Stimulated activated CD4-positive, alpha-beta T cell treated with anti-CD3 and anti-CD28 coated beads, Interleukin-15, amount 100 ng/mL, for 48 hours (primary cell): ENCODE data around the gene ZMYND8.
"Not testable (repeated sequence)": the region's sequence is repeated elsewhere in the genome, so short reads cannot be mapped to it uniquely, and the experiment has no call there.

Experiments used
- DNase-seq, 2 donors: peaks; one replicate each; pipeline ENCODE4 v3.0.0-alpha.2; 2020; ENCODE audit warnings: low read depth in 2 of 2

Gene ZMYND8

GRCh38 chr20:47310729-47311128 lies 45.8 kb downstream of the ZMYND8 start:
- no peak for DNase-seq

DNA sequence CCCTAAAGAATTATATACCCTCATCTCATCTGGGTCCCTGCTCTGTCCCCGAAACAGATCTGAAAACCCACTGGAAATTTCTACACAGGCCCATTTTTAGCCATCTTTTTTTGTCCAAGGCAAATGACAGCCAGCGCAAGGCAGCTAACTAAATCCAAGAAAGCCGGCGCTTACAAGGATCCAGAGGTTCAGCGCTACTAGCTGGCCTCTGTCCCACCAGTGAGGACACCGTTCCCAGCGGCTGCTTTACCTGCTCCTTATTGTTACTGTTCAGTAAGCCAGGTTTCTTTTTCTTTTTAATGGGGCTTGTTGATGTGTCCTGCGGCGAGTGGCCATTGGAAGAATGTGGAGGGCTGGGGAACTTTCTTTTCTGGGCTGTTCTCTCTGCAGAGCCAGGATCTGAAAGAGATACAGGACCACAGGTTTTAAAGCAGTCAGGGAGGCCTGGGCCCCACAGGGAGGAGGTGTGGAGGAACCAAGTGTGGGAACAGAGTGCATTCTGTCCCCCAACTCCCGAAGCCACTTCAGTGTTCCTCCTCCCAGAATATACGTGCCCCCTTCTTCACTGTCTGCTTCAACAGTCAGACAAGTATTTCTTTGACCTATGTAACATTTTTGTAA lies 46.6 kb downstream of the ZMYND8 start:
- DNase-seq = no peak

- DNase-seq = no peak
Observed at GRCh38 chr20:47309394-47309793, 47.1 kb downstream of the ZMYND8 start.

DNA sequence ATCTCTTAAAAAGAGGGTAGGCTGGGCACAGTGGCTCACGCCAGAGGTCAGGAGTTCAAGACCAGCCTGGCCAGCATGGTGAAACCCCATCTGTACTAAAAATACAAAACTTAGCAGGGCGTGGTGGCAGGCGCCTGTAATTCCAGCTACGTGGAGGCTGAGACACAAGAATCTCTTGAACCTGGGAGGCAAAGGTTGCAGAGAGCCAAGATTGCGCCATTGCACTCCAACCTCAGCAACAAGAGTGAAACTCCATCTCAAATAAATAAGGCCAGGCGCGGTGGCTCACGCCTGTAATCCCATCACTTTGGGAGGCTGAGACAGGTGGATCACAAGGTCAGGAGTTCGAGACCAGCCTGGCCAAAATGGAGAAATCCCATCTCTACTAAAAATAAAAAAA lies 48.9 kb downstream of the ZMYND8 start:
- DNase-seq = not testable (repeated sequence)

GRCh38 chr20:47306755-47307370 lies 49.6 kb downstream of the ZMYND8 start:
- no peak for DNase-seq

- no peak for DNase-seq
Observed at GRCh38 chr20:47306095-47306494, 50.4 kb downstream of the ZMYND8 start.

GRCh38 chr20:47305667-47306066 lies 50.8 kb downstream of the ZMYND8 start:
- no peak for DNase-seq

DNA sequence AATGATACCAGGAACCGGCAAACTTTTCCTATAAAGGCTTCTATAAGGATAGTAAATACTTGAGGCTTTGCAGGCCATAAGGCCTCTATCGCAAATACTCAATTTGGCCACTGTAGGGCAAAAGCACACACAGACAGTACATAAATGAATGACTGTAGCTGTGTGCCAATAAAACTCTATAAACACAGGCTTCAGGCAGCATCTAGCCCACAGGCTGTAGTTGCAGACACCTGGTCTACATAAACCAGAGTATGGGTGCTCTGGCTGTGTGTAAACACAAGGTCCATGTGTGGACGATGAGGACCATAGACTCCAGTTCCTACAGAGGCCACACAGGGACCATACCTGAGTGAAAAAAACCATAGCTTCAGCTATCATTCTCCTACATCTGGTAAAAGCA lies 52.2 kb downstream of the ZMYND8 start:
- DNase-seq = no peak

- DNase-seq = no peak
Observed at GRCh38 chr20:47303736-47304135, 52.8 kb downstream of the ZMYND8 start.

DNA sequence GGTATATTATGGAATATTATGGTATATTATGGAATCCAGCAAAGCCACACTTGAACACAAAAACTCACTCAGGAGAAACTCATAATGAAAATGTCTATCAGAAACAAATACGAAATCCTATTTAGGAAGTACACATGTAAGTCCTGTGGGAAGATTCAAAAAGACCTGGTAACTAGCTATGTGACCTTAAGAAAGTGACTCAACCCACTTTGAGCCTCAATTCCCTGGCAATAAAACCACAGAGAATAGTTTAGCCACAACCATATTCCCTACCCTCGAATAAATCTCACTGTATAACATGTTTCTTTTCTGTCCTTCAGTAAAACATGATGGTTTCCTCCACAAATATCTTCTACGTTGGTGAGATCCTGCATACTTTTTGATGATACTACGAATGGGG lies 56.4 kb downstream of the ZMYND8 start:
- no peak for DNase-seq

- no peak for DNase-seq
Observed at GRCh38 chr20:47298624-47299023, 57.9 kb downstream of the ZMYND8 start.

GRCh38 chr20:47297746-47298145 lies 58.8 kb downstream of the ZMYND8 start:
- no peak for DNase-seq

GRCh38 chr20:47296950-47297349 lies 59.5 kb downstream of the ZMYND8 start:
- no peak for DNase-seq

- no peak for DNase-seq
Observed at GRCh38 chr20:47295921-47296426, 60.5 kb downstream of the ZMYND8 start.

- no peak for DNase-seq
Observed at GRCh38 chr20:47295129-47295813, 61.2 kb downstream of the ZMYND8 start.

- DNase-seq = no peak
Observed at GRCh38 chr20:47293631-47294030, 62.9 kb downstream of the ZMYND8 start.

DNA sequence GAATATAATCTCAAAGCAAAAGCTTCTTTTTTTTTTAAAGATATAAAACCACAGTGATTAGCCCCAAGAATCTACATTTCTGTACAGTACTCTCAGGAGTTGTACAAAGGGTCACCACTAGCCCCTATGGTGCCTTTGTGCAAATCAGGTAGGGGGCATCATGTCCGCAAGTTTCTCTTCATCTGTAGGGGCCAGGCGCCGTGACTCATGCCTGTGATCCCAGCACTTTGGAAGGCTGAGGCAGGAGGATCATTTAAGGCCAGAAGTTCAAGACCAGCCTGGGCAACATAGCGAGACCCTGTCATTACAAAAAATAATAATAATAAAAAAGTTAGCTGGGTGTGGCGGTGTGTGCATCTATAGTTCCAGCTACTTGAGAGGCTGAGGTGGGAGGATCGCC lies 63.9 kb downstream of the ZMYND8 start:
- DNase-seq = no peak

- DNase-seq = no peak
Observed at GRCh38 chr20:47290666-47291430, 65.7 kb downstream of the ZMYND8 start.

DNA sequence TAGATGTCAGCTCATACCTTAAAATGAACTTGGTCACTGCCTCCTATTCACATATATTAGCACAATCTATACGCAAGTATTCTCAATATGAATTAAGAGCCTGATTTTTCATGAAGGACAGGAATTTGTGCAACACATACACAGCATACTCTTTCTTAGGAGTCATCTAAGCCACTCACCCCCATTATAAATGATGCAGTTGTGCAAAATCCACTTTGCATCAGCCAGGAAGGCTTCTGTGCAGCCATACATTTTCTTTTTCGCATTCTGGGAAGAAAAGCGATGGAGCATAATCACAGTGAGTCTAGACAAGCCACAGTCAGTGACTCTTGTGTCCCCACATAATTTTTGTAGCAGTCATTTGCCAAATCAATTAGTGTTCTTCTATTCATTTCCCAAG lies 66.5 kb downstream of the ZMYND8 start:
- no peak for DNase-seq

DNA sequence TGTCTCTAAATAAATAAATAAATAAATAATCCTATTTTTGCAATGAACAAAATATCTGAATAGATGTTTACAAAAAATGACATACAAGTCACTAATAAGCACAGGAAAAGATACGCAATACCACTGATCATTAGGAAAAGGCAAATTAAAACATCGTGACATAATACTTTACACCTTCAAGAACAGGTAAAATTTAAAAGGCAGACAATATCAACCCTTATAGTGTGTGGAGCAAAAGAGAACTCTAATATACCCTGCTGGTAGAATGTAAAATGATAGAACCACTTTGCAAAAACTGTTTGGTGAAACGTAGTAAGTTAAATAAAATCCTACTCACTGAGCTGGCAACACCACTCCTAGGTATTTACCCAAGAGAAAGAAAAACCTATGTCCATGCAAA lies 67.4 kb downstream of the ZMYND8 start:
- DNase-seq = no peak

DNA sequence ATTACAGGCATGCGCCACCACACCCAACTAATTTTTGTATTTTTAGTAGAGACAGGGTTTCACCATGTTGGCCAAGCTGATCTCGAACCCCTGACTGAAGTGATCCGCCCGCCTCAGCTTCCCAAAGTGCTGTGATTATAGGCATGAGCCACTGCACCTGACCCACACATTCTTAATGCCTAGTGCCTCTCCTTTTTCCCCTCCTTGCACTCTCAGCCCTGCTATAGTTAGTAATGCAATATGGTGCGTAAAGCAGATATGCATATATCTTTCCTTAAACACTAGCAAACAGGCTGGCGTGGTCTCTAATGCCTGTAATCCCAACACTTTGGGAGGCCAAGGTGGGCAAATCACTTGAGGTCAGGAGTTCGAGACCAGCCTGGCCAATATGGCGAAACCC lies 68.0 kb downstream of the ZMYND8 start:
- not testable (repeated sequence) for DNase-seq

DNA sequence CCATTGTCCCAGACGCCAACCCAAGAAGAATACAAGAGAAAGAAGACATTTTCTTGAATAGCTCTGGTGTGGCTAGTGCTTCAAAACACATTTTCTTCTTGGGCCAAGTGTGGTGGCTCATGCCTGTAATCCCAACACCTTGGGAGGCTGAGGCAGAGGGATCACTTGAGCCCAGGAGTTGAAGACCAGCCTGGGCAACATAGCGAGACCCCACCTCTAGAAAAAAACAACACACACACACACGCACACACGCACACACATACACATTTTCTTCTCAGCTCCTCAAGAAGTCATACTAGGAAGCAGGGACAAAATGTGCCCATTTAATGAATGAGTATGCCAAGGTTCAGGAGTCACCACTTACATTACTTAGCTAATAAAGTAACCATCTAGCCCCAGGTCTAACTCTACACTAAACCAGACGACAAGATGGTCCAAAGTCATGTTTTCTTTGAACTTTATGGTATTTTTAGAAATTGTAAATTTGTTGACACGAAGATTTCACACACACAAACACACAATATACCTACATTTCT lies 68.8 kb downstream of the ZMYND8 start:
- no peak for DNase-seq
